Measurements from ENCODE around the gene MT1X.
A peak's percentile ranks its signal among the peaks of the same experiment; 100 is the strongest.
"Not testable (repeated sequence)": the region's sequence is repeated elsewhere in the genome, so short reads cannot be mapped to it uniquely, and the experiment has no call there.

The MT1X gene

DNA sequence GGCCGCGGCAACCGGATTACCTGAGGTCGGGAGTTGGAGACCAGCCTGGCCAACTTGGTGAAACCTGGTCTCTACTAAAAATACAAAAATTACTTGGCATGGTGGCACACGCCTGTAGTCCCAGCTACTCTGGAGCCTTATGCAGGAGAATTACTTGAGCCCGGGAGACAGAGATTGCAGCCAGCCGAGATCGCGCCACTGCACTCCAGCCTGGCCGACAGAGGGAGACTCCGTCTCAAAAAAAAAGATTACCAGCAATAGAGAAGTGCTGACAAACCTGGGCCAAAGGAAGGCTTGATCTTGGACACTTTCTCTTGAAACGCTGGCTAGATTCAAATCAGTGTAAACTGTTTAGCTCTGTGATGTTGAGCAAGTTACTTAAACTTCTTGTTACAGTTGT lies 8.3 kb upstream of the MT1X start:
- H3K4me3 ChIP-seq (ENCODE audit: low read length): no peak overlapping the region
- peak; percentile 72 for TF ChIP-seq CTCF (conservative IDR thresholded peaks at IDR 0.05; ENCODE audit: low read depth, low read length)
- no peak for DNase-seq (ENCODE audit: low read depth)

DNA sequence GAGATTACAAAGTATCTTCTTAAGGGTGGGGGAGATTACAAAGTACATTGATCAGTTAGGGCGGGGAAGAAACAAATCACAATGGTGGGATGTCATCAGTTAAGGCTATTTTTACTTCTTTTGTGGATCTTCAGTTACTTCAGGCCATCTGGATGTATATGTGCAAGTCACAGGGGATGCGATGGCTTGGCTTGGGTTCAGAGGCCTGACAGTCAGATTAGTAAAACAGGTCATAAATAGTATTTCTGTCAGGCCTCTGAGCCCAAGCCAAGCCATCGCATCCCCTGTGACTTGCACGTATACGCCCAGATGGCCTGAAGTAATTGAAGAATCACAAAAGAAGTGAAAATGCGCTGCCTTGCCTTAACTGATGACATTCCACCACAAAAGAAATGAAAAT lies 7.7 kb upstream of the MT1X start:
- H3K4me3 ChIP-seq (ENCODE audit: low read length); DNase-seq (ENCODE audit: low read depth): not testable (repeated sequence)

DNA sequence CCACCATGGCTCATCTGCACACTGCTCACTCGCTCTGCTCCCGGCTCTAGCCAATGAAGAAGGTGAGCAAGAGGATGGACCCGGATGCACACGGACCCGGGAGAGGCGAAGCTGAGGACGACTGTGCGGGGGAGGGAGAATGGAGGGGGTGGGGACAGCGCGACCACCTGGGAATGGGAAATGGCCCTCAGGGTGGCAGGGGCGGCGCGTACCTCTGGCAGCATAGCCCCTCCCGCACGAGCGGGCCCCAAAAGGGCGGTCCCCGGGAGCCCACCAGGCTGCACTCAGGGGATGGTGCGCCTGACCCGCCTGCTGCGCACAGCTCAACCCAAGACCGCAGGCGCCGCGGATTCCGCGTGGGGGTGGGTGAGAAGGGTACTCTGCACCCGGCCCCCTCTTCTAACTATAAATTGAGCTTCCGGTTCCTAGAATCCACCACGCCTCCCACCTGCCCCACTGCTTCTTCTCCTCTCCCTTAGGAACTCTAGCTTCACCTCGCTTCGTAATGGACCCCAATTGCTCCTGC lies 6.5 kb upstream of the MT1X start:
- no peak for TF ChIP-seq CTCF (conservative IDR thresholded peaks at IDR 0.05; ENCODE audit: low read depth, low read length)
- DNase-seq (ENCODE audit: low read depth): no peak
- H3K4me3 ChIP-seq (ENCODE audit: low read length): peak overlapping the region; percentile 24

- H3K4me3 ChIP-seq (ENCODE audit: low read length): no peak overlapping the region
- TF ChIP-seq CTCF (conservative IDR thresholded peaks at IDR 0.05; ENCODE audit: low read depth, low read length): no peak
- no peak for DNase-seq (ENCODE audit: low read depth)
These were observed 4.8 kb upstream of the MT1X start for GRCh38 chr16:56677474-56677873.

- no peak overlapping the region for H3K4me3 ChIP-seq (ENCODE audit: low read length)
- no peak for DNase-seq (ENCODE audit: low read depth)
- TF ChIP-seq CTCF (conservative IDR thresholded peaks at IDR 0.05; ENCODE audit: low read depth, low read length): no peak
These were observed 3.1 kb upstream of the MT1X start for GRCh38 chr16:56679078-56679730.

- no peak for DNase-seq (ENCODE audit: low read depth)
- TF ChIP-seq CTCF (conservative IDR thresholded peaks at IDR 0.05; ENCODE audit: low read depth, low read length): no peak
- no peak overlapping the region for H3K4me3 ChIP-seq (ENCODE audit: low read length)
These were observed 2.5 kb upstream of the MT1X start for GRCh38 chr16:56679818-56680217.

DNA sequence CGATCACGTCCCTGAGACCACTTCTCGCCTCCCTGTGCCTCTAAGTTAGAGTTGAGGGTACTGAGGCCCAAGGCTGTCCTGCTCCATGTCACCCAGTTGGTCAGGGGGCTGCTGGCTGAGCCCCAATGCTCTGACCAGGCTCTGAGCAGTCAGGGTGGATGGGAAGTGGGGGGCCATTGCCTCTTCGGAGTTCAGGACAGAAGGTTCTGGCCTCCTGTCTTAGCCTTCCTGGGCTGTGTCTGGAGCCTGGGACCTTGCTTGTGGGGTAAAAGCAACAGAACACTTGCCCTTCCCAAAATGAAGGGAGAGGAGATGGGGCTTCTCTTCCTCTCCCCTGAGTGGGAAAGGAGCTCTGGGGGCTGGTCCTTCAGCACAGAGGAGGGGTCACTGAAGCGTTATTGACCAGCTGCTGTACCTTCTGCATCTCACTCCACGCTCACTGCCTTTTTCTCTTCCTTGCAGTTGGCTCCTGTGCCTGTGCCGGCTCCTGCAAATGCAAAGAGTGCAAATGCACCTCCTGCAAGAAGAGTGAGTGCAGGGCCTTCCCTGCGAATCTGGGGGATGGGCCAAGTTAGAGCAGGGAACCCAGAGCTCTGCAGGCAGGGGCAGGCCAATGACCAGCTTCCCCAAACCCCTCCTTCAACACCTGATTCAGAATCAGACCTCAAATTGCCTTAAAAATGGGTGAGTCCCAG lies 580 bp downstream of the MT1X start:
- no peak for DNase-seq (ENCODE audit: low read depth)
- H3K4me3 ChIP-seq (ENCODE audit: low read length): peak overlapping the region; percentile 70
- no peak for TF ChIP-seq CTCF (conservative IDR thresholded peaks at IDR 0.05; ENCODE audit: low read depth, low read length)

All from retinal pigment epithelial cell (primary cell).